Fibroblast of mammary gland (primary cell): ENCODE results near the gene ARFGEF2.
"Not testable (repeated sequence)": the region's sequence is repeated elsewhere in the genome, so short reads cannot be mapped to it uniquely, and the experiment has no call there.

Experiments
- DNase-seq: peaks from one replicate; pipeline ENCODE4 v3.0.0-alpha.2; 2010; ENCODE audit warnings: low read depth
- H3K4me3 ChIP-seq: 2 replicates; pipeline ENCODE4 v1.5.1; 2011; ENCODE audit warnings: low read depth, mild to moderate bottlenecking, low read length, moderate library complexity; ENCODE audit not compliant: control insufficient read depth
- TF ChIP-seq, protein P1 (sequence below): conservative IDR thresholded peaks from 2 replicates; pipeline ENCODE4 v1.5.1; 2011; ENCODE audit warnings: low read depth, low read length, inconsistent platforms; ENCODE audit not compliant: control insufficient read depth, insufficient read depth

Gene ARFGEF2

GRCh38 chr20:48971956-48972355, 50.4 kb downstream of the ARFGEF2 start:
- TF ChIP-seq, protein P1, sequence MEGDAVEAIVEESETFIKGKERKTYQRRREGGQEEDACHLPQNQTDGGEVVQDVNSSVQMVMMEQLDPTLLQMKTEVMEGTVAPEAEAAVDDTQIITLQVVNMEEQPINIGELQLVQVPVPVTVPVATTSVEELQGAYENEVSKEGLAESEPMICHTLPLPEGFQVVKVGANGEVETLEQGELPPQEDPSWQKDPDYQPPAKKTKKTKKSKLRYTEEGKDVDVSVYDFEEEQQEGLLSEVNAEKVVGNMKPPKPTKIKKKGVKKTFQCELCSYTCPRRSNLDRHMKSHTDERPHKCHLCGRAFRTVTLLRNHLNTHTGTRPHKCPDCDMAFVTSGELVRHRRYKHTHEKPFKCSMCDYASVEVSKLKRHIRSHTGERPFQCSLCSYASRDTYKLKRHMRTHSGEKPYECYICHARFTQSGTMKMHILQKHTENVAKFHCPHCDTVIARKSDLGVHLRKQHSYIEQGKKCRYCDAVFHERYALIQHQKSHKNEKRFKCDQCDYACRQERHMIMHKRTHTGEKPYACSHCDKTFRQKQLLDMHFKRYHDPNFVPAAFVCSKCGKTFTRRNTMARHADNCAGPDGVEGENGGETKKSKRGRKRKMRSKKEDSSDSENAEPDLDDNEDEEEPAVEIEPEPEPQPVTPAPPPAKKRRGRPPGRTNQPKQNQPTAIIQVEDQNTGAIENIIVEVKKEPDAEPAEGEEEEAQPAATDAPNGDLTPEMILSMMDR = no peak
- no peak for DNase-seq
- H3K4me3 ChIP-seq = no peak overlapping the region

- DNase-seq = no peak
- TF ChIP-seq, protein P1 = no peak
- H3K4me3 ChIP-seq = no peak overlapping the region
These were observed 51.3 kb downstream of the ARFGEF2 start for GRCh38 chr20:48972816-48973215.

DNA sequence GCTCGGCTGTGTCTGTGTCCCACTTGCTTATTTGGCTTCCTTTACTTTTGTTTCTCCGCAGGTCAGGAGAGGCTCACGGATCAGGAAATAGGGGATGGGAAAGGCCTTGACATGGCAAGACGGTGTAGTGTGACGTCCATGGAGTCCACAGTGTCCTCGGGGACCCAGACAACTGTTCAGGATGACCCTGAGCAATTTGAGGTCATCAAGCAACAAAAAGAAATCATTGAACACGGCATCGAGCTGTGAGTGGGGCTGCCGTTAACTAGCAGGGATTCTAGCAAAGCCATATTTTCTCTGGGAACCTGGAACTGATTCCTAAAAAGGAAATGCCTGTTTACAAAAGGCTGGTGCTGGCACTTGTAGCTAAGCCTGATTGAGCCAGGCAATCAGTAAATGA, 54.4 kb downstream of the ARFGEF2 start:
- DNase-seq = no peak
- no peak overlapping the region for H3K4me3 ChIP-seq
- TF ChIP-seq, protein P1 = no peak

GRCh38 chr20:48979980-48980379, 58.5 kb downstream of the ARFGEF2 start:
- not testable (repeated sequence) for H3K4me3 ChIP-seq, DNase-seq

DNA sequence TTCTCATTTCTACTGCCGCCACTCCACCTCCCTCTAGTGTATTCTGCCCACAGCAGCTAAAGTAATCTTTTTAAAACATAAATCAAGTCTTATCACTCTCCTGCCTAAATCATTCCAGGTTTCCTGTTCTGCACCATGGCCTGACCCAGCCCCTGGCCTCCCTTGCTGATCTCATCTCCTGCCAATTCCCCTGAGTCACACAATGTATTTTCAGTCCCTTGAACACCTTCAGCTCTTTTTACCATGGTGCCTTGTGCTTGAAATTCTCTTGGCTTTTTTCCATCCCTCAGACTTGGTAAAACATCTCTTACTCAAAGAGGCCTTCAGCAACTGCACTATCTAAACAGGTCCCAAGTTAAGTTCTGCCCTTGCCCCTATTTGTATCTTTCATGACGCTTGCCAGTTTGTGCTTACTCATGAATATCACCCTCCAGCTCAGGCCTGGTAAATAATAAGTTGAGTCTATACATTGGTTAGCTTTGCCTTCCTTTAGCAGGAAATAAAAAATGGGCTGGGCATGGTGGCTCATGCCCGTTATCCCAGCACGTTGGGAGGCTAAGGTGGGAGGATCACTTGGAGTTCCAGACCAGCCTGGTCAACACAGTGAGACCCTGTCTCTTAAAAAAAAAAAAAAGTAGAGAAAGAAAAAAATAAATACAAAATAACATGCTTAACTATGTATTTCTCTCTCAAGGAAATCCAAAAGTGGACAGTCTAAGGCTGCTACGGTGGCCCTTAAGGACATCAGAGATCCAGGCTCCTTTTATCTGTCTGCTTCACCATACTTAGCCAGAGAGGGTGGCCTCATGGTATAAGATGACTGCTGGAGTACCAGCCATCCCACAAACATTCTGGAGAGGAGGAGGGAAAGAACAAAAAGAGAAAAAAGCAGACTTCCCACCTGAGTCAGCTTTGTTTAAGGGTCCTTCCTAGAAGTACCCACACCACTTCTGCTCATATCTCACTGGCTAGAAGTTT, 62.2 kb downstream of the ARFGEF2 start:
- H3K4me3 ChIP-seq = no peak overlapping the region
- peak; percentile 82 for DNase-seq
- TF ChIP-seq, protein P1 = no peak

DNA sequence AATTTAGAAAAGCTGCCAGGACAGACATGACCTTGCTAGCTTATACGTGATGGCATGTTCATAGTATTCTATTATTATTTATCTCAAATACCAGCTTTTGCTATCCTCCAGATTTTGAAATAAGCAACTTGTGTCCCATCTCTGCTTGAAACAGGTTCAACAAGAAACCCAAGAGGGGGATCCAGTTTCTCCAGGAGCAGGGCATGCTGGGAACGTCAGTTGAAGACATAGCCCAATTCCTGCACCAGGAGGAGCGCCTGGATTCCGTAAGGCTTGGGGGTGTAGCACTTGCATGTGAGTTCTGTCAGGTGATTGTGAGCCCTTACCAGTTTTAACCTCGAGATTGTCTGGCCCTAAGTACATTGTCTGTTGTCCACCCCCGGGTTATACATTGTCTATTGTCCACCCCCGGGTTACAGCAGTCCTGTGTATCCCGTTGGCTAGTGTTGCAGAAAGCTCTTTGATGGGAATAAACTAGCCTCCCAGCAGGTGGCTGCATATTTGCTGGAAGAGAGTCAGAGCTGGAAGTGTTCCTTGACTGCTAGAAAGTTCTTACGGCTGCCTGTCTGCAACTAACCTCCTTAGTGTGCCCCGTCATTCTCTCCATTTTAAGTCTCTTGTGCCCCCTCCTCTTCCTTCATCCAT, 63.2 kb downstream of the ARFGEF2 start:
- TF ChIP-seq, protein P1 = no peak
- no peak overlapping the region for H3K4me3 ChIP-seq
- no peak for DNase-seq

DNA sequence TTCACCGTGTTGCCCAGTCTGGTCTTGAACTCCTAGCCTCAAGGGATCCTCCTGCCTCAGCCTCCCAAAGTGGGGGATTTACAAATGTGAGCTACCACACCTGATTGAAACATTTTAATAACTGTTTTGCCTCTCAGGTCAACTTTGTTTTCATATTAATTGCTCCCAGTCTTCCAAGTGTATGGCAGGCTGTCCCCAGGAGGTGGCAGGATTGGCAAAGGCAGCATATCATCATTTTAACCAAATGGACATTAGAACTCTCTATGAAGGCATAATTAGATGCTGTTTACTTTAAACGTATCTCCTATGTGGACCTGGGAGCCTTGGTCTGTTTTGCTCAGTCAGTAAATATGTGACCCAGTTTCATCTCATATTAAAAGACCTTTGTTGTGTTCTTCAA, 65.4 kb downstream of the ARFGEF2 start:
- no peak overlapping the region for H3K4me3 ChIP-seq
- no peak for DNase-seq
- TF ChIP-seq, protein P1 = peak; percentile 34
